A549 (cell line): ENCODE data around the gene XPR1.

Experiments
- CTCF ChIP-seq: fragments of >200 bp; sonication (Bioruptor Twin); formaldehyde crosslinking; IDR thresholded peaks from 3 replicates; pipeline ENCODE4 v1.5.1; 2016
- EP300 ChIP-seq, 2 experiments: fragments of >200 bp; sonication (Bioruptor Twin); formaldehyde crosslinking; IDR thresholded peaks; 2 replicates in 1 of 2; 3 replicates in 1 of 2; pipeline ENCODE4 v1.6.1; 2016 to 2017
- HDAC2 ChIP-seq: fragments of 200-600 bp; sonication (generic); IDR thresholded peaks from 2 replicates; pipeline ENCODE4 v1.6.1; 2016
- JUNB ChIP-seq: fragments of >200 bp; sonication (Bioruptor Twin); formaldehyde crosslinking; IDR thresholded peaks from 2 replicates; pipeline ENCODE4 v1.6.1; 2016
- MAFK ChIP-seq: fragments of 450-650 bp; IDR thresholded peaks from 2 replicates; pipeline ENCODE4 v1.6.1; 2014; ENCODE audit not compliant: partially characterized antibody
- MAX ChIP-seq: IDR thresholded peaks from 2 replicates; pipeline ENCODE4 v1.6.1; 2012
- MAZ ChIP-seq: fragments of 150-350 bp; IDR thresholded peaks from 2 replicates; pipeline ENCODE4 v1.6.1; 2014; ENCODE audit warnings: antibody characterized with exemption, low read depth, low read length, borderline replicate concordance
- RAD21 ChIP-seq, 2 experiments: fragments of >200 bp in 1 of 2; sonication (Bioruptor Twin) in 1 of 2; formaldehyde crosslinking in 1 of 2; IDR thresholded peaks in 1 of 2; conservative IDR thresholded peaks in 1 of 2; 2 replicates in 1 of 2; 3 replicates in 1 of 2; pipeline ENCODE4 v1.6.1; 2012 to 2018; ENCODE audit warnings: inconsistent platforms in 1 of 2
- ZFP36 ChIP-seq: fragments of 450-650 bp; IDR thresholded peaks from 2 replicates; pipeline ENCODE4 v1.6.1; 2014; ENCODE audit warnings: borderline replicate concordance; ENCODE audit not compliant: partially characterized antibody

GRCh38 chr1:180934563-180934962 lies 302.7 kb downstream of the XPR1 start:
- TF ChIP-seq CTCF, result no peak
- TF ChIP-seq MAFK, result no peak
- no peak for TF ChIP-seq RAD21 (conservative IDR thresholded peaks at IDR 0.05 in 1 of 2, IDR thresholded peaks at IDR 0.05 in 1 of 2)
- no peak for TF ChIP-seq MAZ
- TF ChIP-seq MAX, result no peak
- TF ChIP-seq HDAC2, result no peak
- TF ChIP-seq ZFP36, result no peak
- TF ChIP-seq JUNB, result no peak
- TF ChIP-seq EP300 (IDR thresholded peaks at IDR 0.05), result no peak
